Measurements from ENCODE around the gene PRKCH.

The PRKCH gene

GRCh38 chr14:61346793-61347192 lies 25.4 kb downstream of the PRKCH start (continued):
- TF ChIP-seq INSM2 (tag by site-specific recombination; IDR thresholded peaks at IDR 0.05) (peak; percentile 69), KLF7 (tag by site-specific recombination; IDR thresholded peaks at IDR 0.05; ENCODE audit: borderline replicate concordance) (no peak), ZNF280D (tag by site-specific recombination; IDR thresholded peaks at IDR 0.05) (no peak), ZXDB (tag by site-specific recombination; IDR thresholded peaks at IDR 0.05) (no peak), ZNF174 (tag by site-specific recombination; IDR thresholded peaks at IDR 0.05) (no peak), ZNF610 (tag by site-specific recombination; IDR thresholded peaks at IDR 0.05; ENCODE audit: borderline replicate concordance) (no peak), OSR2 (tag by site-specific recombination; IDR thresholded peaks at IDR 0.05) (peak; percentile 83), ZNF704 (tag by site-specific recombination; IDR thresholded peaks at IDR 0.05) (no peak), SP3 (tag by site-specific recombination; IDR thresholded peaks at IDR 0.05) (no peak), ZNF629 (tag by site-specific recombination; IDR thresholded peaks at IDR 0.05) (peak; percentile 57; the same call in 1 of the 2 replicates), MYNN (tag by site-specific recombination; IDR thresholded peaks at IDR 0.05; ENCODE audit: borderline replicate concordance) (no peak), SETDB1 (IDR thresholded peaks at IDR 0.05; ENCODE audit: insufficient read length, low read length) (no peak), ZNF664 (tag by site-specific recombination; IDR thresholded peaks at IDR 0.05) (no peak), ZNF621 (tag by site-specific recombination; IDR thresholded peaks at IDR 0.05) (no peak), TRIM28 (IDR thresholded peaks at IDR 0.05; ENCODE audit: borderline replicate concordance, low read length) (no peak; the same call in 1 of the 2 replicates), GFI1B (tag by site-specific recombination; IDR thresholded peaks at IDR 0.05) (no peak), BCL11A (tag by site-specific recombination; IDR thresholded peaks at IDR 0.05; ENCODE audit: low read depth) (no peak), BCL6B (tag by site-specific recombination; IDR thresholded peaks at IDR 0.05) (no peak), ZNF140 (tag by site-specific recombination; IDR thresholded peaks at IDR 0.05) (no peak), ZNF184 (tag by site-specific recombination; IDR thresholded peaks at IDR 0.05) (no peak), HOXA7 (CRISPR knock-in tag; IDR thresholded peaks at IDR 0.05; ENCODE audit: borderline replicate concordance) (no peak), ZNF544 (tag by site-specific recombination; IDR thresholded peaks at IDR 0.05) (no peak), ZNF175 (tag by site-specific recombination; IDR thresholded peaks at IDR 0.05) (no peak), ZNF112 (tag by site-specific recombination; IDR thresholded peaks at IDR 0.05) (no peak), ZNF37A (tag by site-specific recombination; IDR thresholded peaks at IDR 0.05) (no peak), WT1 (tag by site-specific recombination; IDR thresholded peaks at IDR 0.05) (peak; percentile 98), GLI2 (tag by site-specific recombination; IDR thresholded peaks at IDR 0.05; ENCODE audit: borderline replicate concordance, low read depth) (0 out of 2 replicates have a peak, but pooled peaks have one; percentile 8), ZNF837 (tag by site-specific recombination; IDR thresholded peaks at IDR 0.05) (no peak), ZNF335 (tag by site-specific recombination; conservative IDR thresholded peaks at IDR 0.05) (no peak), ZSCAN18 (tag by site-specific recombination; IDR thresholded peaks at IDR 0.05) (no peak), ZNF292 (tag by site-specific recombination; IDR thresholded peaks at IDR 0.05; ENCODE audit: borderline replicate concordance, low read depth) (no peak), ZNF677 (tag by site-specific recombination; IDR thresholded peaks at IDR 0.05) (no peak)
